ENCODE data around the gene CCN6. TPM values are rescaled to one million over a fixed set of nuclear protein-coding genes. Genes with fewer than 3 reads are reported as not detected.
A peak's percentile ranks its signal among the peaks of the same experiment; 100 is the strongest.

Gene CCN6
- total and polyA plus RNA-seq, 4 donors: 0.54 TPM; not detected in 3

GRCh38 chr6:112029045-112029822 lies 24.7 kb upstream of the CCN6 start:
- WGBS: 87% methylated on average over 15 of the region's 15 CpGs
- H3K36me3 ChIP-seq (ENCODE audit: control insufficient read depth in 4 of 4, insufficient read depth in 3 of 4, low read depth in 1 of 4, low read length in 3 of 4): no peaks in the 10 kb centered on the region
- no peak for TF ChIP-seq ZBTB33 (IDR thresholded peaks at IDR 0.05)
- no peak for TF ChIP-seq FOXA1 (IDR thresholded peaks at IDR 0.05)
- peak; percentile 81 for TF ChIP-seq YY1 (IDR thresholded peaks at IDR 0.05)
- peak; percentile 62 to 74 for TF ChIP-seq RAD21 (IDR thresholded peaks at IDR 0.05)
- peak; percentile 53 for TF ChIP-seq CTCF (IDR thresholded peaks at IDR 0.05; ENCODE audit: low read depth, low read length, missing input control)
- no peak for TF ChIP-seq RXRA (IDR thresholded peaks at IDR 0.05)
- H3K9me3 ChIP-seq (ENCODE audit: control insufficient read depth in 4 of 4, low read length in 3 of 4): peaks cover 0 to 2% (median 0%) of the 10 kb centered on the region in 4 donors
- H3K4me3 ChIP-seq (ENCODE audit: low read depth in 1 of 3, low read length in 3 of 3): no peak overlapping the region
- DNase-seq (ENCODE audit: low spot score): peak; percentile 71
- no peak overlapping the region for H3K9ac ChIP-seq (ENCODE audit: low read depth in 1 of 2, low read length in 2 of 2)
- no peak overlapping the region for H3K27ac ChIP-seq (ENCODE audit: low read depth in 1 of 2, low read length in 2 of 2)
- no peaks in the 10 kb centered on the region for H3K27me3 ChIP-seq (ENCODE audit: control insufficient read depth in 4 of 4, insufficient read depth in 4 of 4, low read length in 3 of 4)
- peaks cover 0 to 20% (median 10%) of the 10 kb centered on the region in 4 donors for H3K4me1 ChIP-seq (ENCODE audit: control insufficient read depth in 4 of 4, insufficient read depth in 4 of 4, low read length in 3 of 4)

GRCh38 chr6:112030206-112030960 lies 23.5 kb upstream of the CCN6 start:
- no peak overlapping the region for H3K27ac ChIP-seq (ENCODE audit: low read depth in 1 of 2, low read length in 2 of 2)
- no peak for DNase-seq (ENCODE audit: low spot score)
- H3K36me3 ChIP-seq (ENCODE audit: control insufficient read depth in 4 of 4, insufficient read depth in 3 of 4, low read depth in 1 of 4, low read length in 3 of 4): no peaks in the 10 kb centered on the region
- 89% methylated on average over 7 of the region's 7 CpGs for WGBS
- peak; percentile 97 for TF ChIP-seq YY1 (IDR thresholded peaks at IDR 0.05)
- TF ChIP-seq REST (IDR thresholded peaks at IDR 0.05): no peak
- H3K4me3 ChIP-seq (ENCODE audit: low read depth in 1 of 3, low read length in 3 of 3): no peak overlapping the region
- no peak overlapping the region for H3K9ac ChIP-seq (ENCODE audit: low read depth in 1 of 2, low read length in 2 of 2)
- H3K9me3 ChIP-seq (ENCODE audit: control insufficient read depth in 4 of 4, low read length in 3 of 4): no peaks in the 10 kb centered on the region
- no peaks in the 10 kb centered on the region for H3K27me3 ChIP-seq (ENCODE audit: control insufficient read depth in 4 of 4, insufficient read depth in 4 of 4, low read length in 3 of 4)
- H3K4me1 ChIP-seq (ENCODE audit: control insufficient read depth in 4 of 4, insufficient read depth in 4 of 4, low read length in 3 of 4): peaks cover 0 to 20% (median 10%) of the 10 kb centered on the region in 4 donors

All from liver (tissue), 9 donors.